HEK293 (cell line): ENCODE results near the gene TOR1A.

ENCODE experiments used
- CTCF ChIA-PET: fragments of 350-600 bp; formaldehyde crosslinking; extraction: SDS; loops from one replicate; lab custom pipeline; 2021; ENCODE audit warnings: antibody characterized with exemption; lab: Yijun Ruan, JAX
- POLR2A ChIA-PET: fragments of 300-600 bp; formaldehyde crosslinking; extraction: SDS; loops from one replicate; lab custom pipeline; 2020; ENCODE audit warnings: antibody characterized with exemption, inconsistent platforms; lab: Yijun Ruan, JAX
- H3K27ac ChIP-seq: fragments of 200-500 bp; sonication (Bioruptor generic); 2 replicates; pipeline ENCODE4 v1.5.1; 2014; ENCODE audit warnings: low read depth, low read length, control low read depth, inconsistent platforms; ENCODE audit errors: extremely low read depth
- H3K36me3 ChIP-seq, 2 experiments: fragments of 200-500 bp in 1 of 2; sonication (Bioruptor generic) in 1 of 2; 1 replicate in 1 of 2; 2 replicates in 1 of 2; pipeline ENCODE4 v1.5.1; 2014 to 2017; ENCODE audit warnings: inconsistent platforms in 2 of 2, low read length in 2 of 2; ENCODE audit not compliant: control insufficient read depth in 2 of 2, insufficient read depth in 1 of 2
- H3K4me1 ChIP-seq: fragments of 200-500 bp; sonication (Bioruptor generic); 2 replicates; pipeline ENCODE4 v1.5.1; 2014; ENCODE audit warnings: mild to moderate bottlenecking, low read length, inconsistent platforms; ENCODE audit not compliant: control insufficient read depth, insufficient read depth
- H3K4me3 ChIP-seq: 2 replicates; pipeline ENCODE4 v1.5.1; 2011; ENCODE audit warnings: low read depth, mild to moderate bottlenecking, control low read depth, low read length, moderate library complexity
- H3K9me3 ChIP-seq: fragments of 200-500 bp; sonication (Bioruptor generic); 2 replicates; pipeline ENCODE4 v1.5.1; 2014; ENCODE audit warnings: low read depth, low read length, inconsistent platforms; ENCODE audit not compliant: control insufficient read depth, insufficient read depth
- AEBP2 ChIP-seq: fragments of 450-650 bp; formaldehyde crosslinking; IDR thresholded peaks from 2 replicates; pipeline ENCODE4 v1.5.1; 2016; ENCODE audit warnings: missing biosample characterization, missing genetic modification characterization, borderline replicate concordance
- KLF1 ChIP-seq: fragments of 450-650 bp; formaldehyde crosslinking; IDR thresholded peaks from 2 replicates; pipeline ENCODE4 v1.5.1; 2016; ENCODE audit warnings: missing biosample characterization, missing genetic modification characterization
- KLF17 ChIP-seq: fragments of 450-650 bp; formaldehyde crosslinking; IDR thresholded peaks from 2 replicates; pipeline ENCODE4 v1.5.1; 2016; ENCODE audit warnings: missing biosample characterization, missing genetic modification characterization
- REPIN1 ChIP-seq: fragments of 450-650 bp; formaldehyde crosslinking; IDR thresholded peaks from 2 replicates; pipeline ENCODE4 v1.5.1; 2017; ENCODE audit warnings: missing biosample characterization, missing genetic modification characterization, low read depth
- SP2 ChIP-seq: fragments of 450-650 bp; formaldehyde crosslinking; IDR thresholded peaks from 2 replicates; pipeline ENCODE4 v1.5.1; 2016; ENCODE audit warnings: missing biosample characterization, missing genetic modification characterization
- SP3 ChIP-seq: fragments of 450-650 bp; formaldehyde crosslinking; IDR thresholded peaks from 2 replicates; pipeline ENCODE4 v1.5.1; 2016; ENCODE audit warnings: missing biosample characterization, missing genetic modification characterization
- ZBTB21 ChIP-seq: fragments of 450-650 bp; formaldehyde crosslinking; IDR thresholded peaks from 2 replicates; pipeline ENCODE4 v1.5.1; 2017; ENCODE audit warnings: missing biosample characterization, missing genetic modification characterization
- ZBTB26 ChIP-seq: fragments of 450-650 bp; formaldehyde crosslinking; optimal IDR thresholded peaks from 2 replicates; pipeline ENCODE3; 2016; ENCODE audit warnings: missing biosample characterization, mild to moderate bottlenecking, missing genetic modification characterization
- ZFP37 ChIP-seq: fragments of 450-650 bp; formaldehyde crosslinking; IDR thresholded peaks from 2 replicates; pipeline ENCODE4 v1.5.1; 2016; ENCODE audit warnings: missing biosample characterization, missing genetic modification characterization
- ZNF10 ChIP-seq: fragments of 450-650 bp; formaldehyde crosslinking; IDR thresholded peaks from 2 replicates; pipeline ENCODE4 v1.5.1; 2017; ENCODE audit warnings: missing biosample characterization, missing genetic modification characterization
- ZNF121 ChIP-seq: fragments of 450-650 bp; formaldehyde crosslinking; IDR thresholded peaks from 2 replicates; pipeline ENCODE4 v1.5.1; 2016; ENCODE audit warnings: missing biosample characterization, missing genetic modification characterization
- ZNF133 ChIP-seq: fragments of 450-650 bp; formaldehyde crosslinking; IDR thresholded peaks from 2 replicates; pipeline ENCODE4 v1.5.1; 2016; ENCODE audit warnings: missing biosample characterization, missing genetic modification characterization
- ZNF148 ChIP-seq: fragments of 450-650 bp; formaldehyde crosslinking; IDR thresholded peaks from 2 replicates; pipeline ENCODE4 v1.5.0; 2017; ENCODE audit warnings: missing biosample characterization, missing genetic modification characterization, borderline replicate concordance
- ZNF266 ChIP-seq: fragments of 450-650 bp; formaldehyde crosslinking; IDR thresholded peaks from 2 replicates; pipeline ENCODE4 v1.5.1; 2016; ENCODE audit warnings: missing biosample characterization, missing genetic modification characterization, low read depth
- ZNF302 ChIP-seq: fragments of 450-650 bp; formaldehyde crosslinking; IDR thresholded peaks from 2 replicates; pipeline ENCODE4 v1.5.1; 2016; ENCODE audit warnings: missing biosample characterization, missing genetic modification characterization, low read depth
- ZNF324 ChIP-seq: fragments of 450-650 bp; formaldehyde crosslinking; IDR thresholded peaks from 2 replicates; pipeline ENCODE4 v1.5.1; 2016; ENCODE audit warnings: missing biosample characterization, missing genetic modification characterization
- ZNF335 ChIP-seq: fragments of 450-650 bp; formaldehyde crosslinking; conservative IDR thresholded peaks from 2 replicates; pipeline ENCODE4 v1.5.1; 2016; ENCODE audit warnings: missing biosample characterization, missing genetic modification characterization
- ZNF394 ChIP-seq: fragments of 450-650 bp; formaldehyde crosslinking; IDR thresholded peaks from 2 replicates; pipeline ENCODE4 v1.5.1; 2016; ENCODE audit warnings: missing biosample characterization, missing genetic modification characterization, mild to moderate bottlenecking, moderate library complexity, borderline replicate concordance
- ZNF426 ChIP-seq: fragments of 450-650 bp; formaldehyde crosslinking; IDR thresholded peaks from 2 replicates; pipeline ENCODE4 v1.5.1; 2017; ENCODE audit warnings: missing biosample characterization, missing genetic modification characterization, mild to moderate bottlenecking, inconsistent platforms, moderate library complexity
- ZNF548 ChIP-seq: fragments of 450-650 bp; formaldehyde crosslinking; IDR thresholded peaks from 2 replicates; pipeline ENCODE4 v1.5.1; 2016; ENCODE audit warnings: missing biosample characterization, missing genetic modification characterization
- ZNF555 ChIP-seq: fragments of 450-650 bp; formaldehyde crosslinking; conservative IDR thresholded peaks from 2 replicates; pipeline ENCODE4 v1.5.1; 2017; ENCODE audit warnings: missing biosample characterization, mild to moderate bottlenecking, missing genetic modification characterization, inconsistent platforms
- ZNF571 ChIP-seq: fragments of 450-650 bp; formaldehyde crosslinking; IDR thresholded peaks from 2 replicates; pipeline ENCODE4 v1.5.0; 2017; ENCODE audit warnings: missing biosample characterization, missing genetic modification characterization
- ZNF600 ChIP-seq: fragments of 450-650 bp; formaldehyde crosslinking; IDR thresholded peaks from 2 replicates; pipeline ENCODE4 v1.5.1; 2016; ENCODE audit warnings: missing biosample characterization, missing genetic modification characterization
- ZNF768 ChIP-seq: fragments of 450-650 bp; formaldehyde crosslinking; IDR thresholded peaks from 2 replicates; pipeline ENCODE4 v1.5.1; 2018; ENCODE audit warnings: missing biosample characterization, mild to moderate bottlenecking, missing genetic modification characterization

TOR1A gene

GRCh38 chr9:129778469-129778868 lies 45.5 kb downstream of the TOR1A start:
- no peaks in the 10 kb centered on the region for H3K4me1 ChIP-seq
- H3K9me3 ChIP-seq, result no peaks in the 10 kb centered on the region
- ChIA-PET POLR2A (no interaction called here), CTCF (interaction anchor here (0.9 to 4.7 kb wide), 5 partner anchors 23 to 139 kb away, joined by 3 to 57 read pairs (median 19); partner anchors contain the start of gene ASB6)
- H3K27ac ChIP-seq, result no peak overlapping the region
- no peak for TF ChIP-seq ZNF266 (tag by site-specific recombination)
- peak; percentile 94 for TF ChIP-seq ZNF121 (tag by site-specific recombination)
- TF ChIP-seq ZNF335 (tag by site-specific recombination), result no peak
- no peak overlapping the region for H3K4me3 ChIP-seq
- H3K36me3 ChIP-seq, result no peaks in the 10 kb centered on the region

GRCh38 chr9:129777769-129778130 lies 46.2 kb downstream of the TOR1A start:
- no peak overlapping the region for H3K27ac ChIP-seq

GRCh38 chr9:129776938-129777768 lies 46.8 kb downstream of the TOR1A start:
- Histone ChIP-seq H3K27ac (no peak overlapping the region), H3K9me3 (no peaks in the 10 kb centered on the region), H3K4me1 (no peaks in the 10 kb centered on the region), H3K36me3 (no peaks in the 10 kb centered on the region), H3K4me3 (peak overlapping the region; percentile 18)
- POLR2A ChIA-PET, result interaction anchor here (0.6 to 2.4 kb wide), 16 partner anchors 11 to 697 kb away, joined by 3 to 17 read pairs (median 4); partner anchors contain the start of gene PTGES
- CTCF ChIA-PET, result interaction anchor here (0.5 to 4.7 kb wide), 20 partner anchors 10 to 1927 kb away, joined by 3 to 57 read pairs (median 4); partner anchors contain the start of gene NTMT1
- TF ChIP-seq AEBP2 (tag by site-specific recombination) (no peak), ZBTB26 (tag by site-specific recombination) (peak; percentile 12), ZNF555 (tag by site-specific recombination) (no peak), ZNF426 (tag by site-specific recombination) (no peak), ZNF302 (tag by site-specific recombination) (no peak), ZNF600 (tag by site-specific recombination) (peak; percentile 79; the same call in 1 of the 2 replicates), ZNF133 (0 out of 2 replicates have a peak, but pooled peaks have one; percentile 35), ZNF324 (tag by site-specific recombination) (peak; percentile 91), ZNF548 (tag by site-specific recombination) (no peak), ZNF571 (no peak)

More at GRCh38 chr9:129777769-129778130, 46.2 kb downstream of the TOR1A start:
- Histone ChIP-seq H3K4me1 (no peaks in the 10 kb centered on the region), H3K9me3 (no peaks in the 10 kb centered on the region), H3K4me3 (no peak overlapping the region), H3K36me3 (no peaks in the 10 kb centered on the region)
- ChIA-PET POLR2A (interaction anchor here (1.1 to 2.2 kb wide), 6 partner anchors 13 to 134 kb away, joined by 3 to 17 read pairs (median 6); no protein-coding TSS in a partner anchor), CTCF (interaction anchor here (0.6 to 4.7 kb wide), 16 partner anchors 10 to 646 kb away, joined by 3 to 57 read pairs (median 5); no protein-coding TSS in a partner anchor)
- TF ChIP-seq KLF17 (tag by site-specific recombination) (peak; percentile 59; the same call in 1 of the 2 replicates), SP2 (tag by site-specific recombination) (no peak), ZNF121 (tag by site-specific recombination) (no peak), REPIN1 (tag by site-specific recombination) (no peak), ZNF394 (tag by site-specific recombination) (no peak), ZNF768 (no peak), KLF1 (tag by site-specific recombination) (peak; percentile 82), ZNF10 (no peak), SP3 (tag by site-specific recombination) (no peak), ZBTB21 (no peak), ZNF148 (tag by site-specific recombination) (no peak), ZFP37 (tag by site-specific recombination) (no peak)
